OCI-LY1 (cell line): ENCODE results near the gene LYVE1.

Experiments used
- H2AFZ ChIP-seq: fragments of 200-600 bp; sonication (generic), shearing (Covaris generic); 2 replicates; pipeline ENCODE4 v1.6.0; 2014; ENCODE audit warnings: antibody characterized with exemption, mild to moderate bottlenecking, low read length
- H3F3A ChIP-seq: fragments of 200-600 bp; sonication (generic), shearing (Covaris generic); 2 replicates; pipeline ENCODE4 v1.6.0; 2014; ENCODE audit warnings: mild to moderate bottlenecking, antibody characterized with exemption, low read length, moderate library complexity; ENCODE audit not compliant: insufficient read depth
- H3K27ac ChIP-seq: fragments of 200-600 bp; sonication (generic); 2 replicates; pipeline ENCODE4 v1.5.1; 2014; ENCODE audit warnings: low read length, mixed run types, mild to moderate bottlenecking, low read depth; ENCODE audit not compliant: poor library complexity, severe bottlenecking
- H3K27me3 ChIP-seq: fragments of 200-600 bp; sonication (generic); 2 replicates; pipeline ENCODE4 v1.6.0; 2014; ENCODE audit warnings: antibody characterized with exemption, mild to moderate bottlenecking, low read length, moderate library complexity; ENCODE audit not compliant: insufficient read depth
- H3K36me3 ChIP-seq: fragments of 200-600 bp; sonication (generic); 2 replicates; pipeline ENCODE4 v1.6.1; 2014; ENCODE audit warnings: mild to moderate bottlenecking, antibody characterized with exemption, low read length, moderate library complexity, mixed read lengths; ENCODE audit not compliant: insufficient read depth
- H3K4me1 ChIP-seq: fragments of 200-600 bp; sonication (generic); 2 replicates; pipeline ENCODE4 v1.5.1; 2014; ENCODE audit warnings: mild to moderate bottlenecking, low read length, moderate library complexity; ENCODE audit not compliant: insufficient read depth, severe bottlenecking
- H3K4me2 ChIP-seq: fragments of 200-600 bp; sonication (generic), shearing (Covaris generic); 2 replicates; pipeline ENCODE4 v1.6.1; 2014; ENCODE audit warnings: low read length
- H3K4me3 ChIP-seq: fragments of 200-600 bp; sonication (generic); 2 replicates; pipeline ENCODE4 v1.5.1; 2014; ENCODE audit warnings: low read length, low read depth, mild to moderate bottlenecking, mixed read lengths; ENCODE audit not compliant: poor library complexity, severe bottlenecking
- H3K79me2 ChIP-seq: fragments of 200-600 bp; shearing (Covaris generic); 2 replicates; pipeline ENCODE4 v1.6.1; 2016; ENCODE audit warnings: mixed run types, low read length, mixed read lengths; ENCODE audit not compliant: insufficient read depth
- H3K9ac ChIP-seq: fragments of 200-600 bp; sonication (generic), shearing (Covaris generic); 2 replicates; pipeline ENCODE4 v1.6.1; 2014; ENCODE audit warnings: mild to moderate bottlenecking, low read length, mixed read lengths
- H3K9me2 ChIP-seq: fragments of 200-600 bp; sonication (generic), shearing (Covaris generic); 2 replicates; pipeline ENCODE4 v1.6.1; 2014; ENCODE audit warnings: low read depth, mild to moderate bottlenecking, low read length, mixed read lengths
- H3K9me3 ChIP-seq: fragments of 200-600 bp; shearing (Covaris generic); 2 replicates; pipeline ENCODE4 v1.6.1; 2014; ENCODE audit warnings: low read length, mixed read lengths
- H4K20me1 ChIP-seq: fragments of 200-600 bp; sonication (generic), shearing (Covaris generic); 2 replicates; pipeline ENCODE4 v1.6.0; 2016; ENCODE audit warnings: mild to moderate bottlenecking, low read length; ENCODE audit not compliant: insufficient read depth
- CTCF ChIP-seq: fragments of 200-600 bp; sonication (generic), shearing (Covaris generic); IDR thresholded peaks from 2 replicates; pipeline ENCODE4 v1.5.1; 2017; ENCODE audit warnings: mild to moderate bottlenecking, antibody characterized with exemption, low read length, moderate library complexity, mixed read lengths
- EZH2 ChIP-seq: fragments of 200-600 bp; sonication (generic), shearing (Covaris generic); IDR thresholded peaks from 2 replicates; pipeline ENCODE4 v1.8.0; 2017; ENCODE audit warnings: borderline replicate concordance, mixed run types, mild to moderate bottlenecking, antibody characterized with exemption, low read length, moderate library complexity, mixed read lengths

LYVE1 gene

GRCh38 chr11:10602366-10602765 is 33.9 kb upstream of the LYVE1 start:
- H3K36me3 ChIP-seq = no peaks in the 10 kb centered on the region
- H3K27ac ChIP-seq = no peak overlapping the region
- TF ChIP-seq CTCF = no peak
- TF ChIP-seq EZH2 = no peak
- H3K9me3 ChIP-seq = no peaks in the 10 kb centered on the region
- H3K4me3 ChIP-seq = no peak overlapping the region
- H3K27me3 ChIP-seq = no peaks in the 10 kb centered on the region
- H4K20me1 ChIP-seq = no peaks in the 10 kb centered on the region
- H2AFZ ChIP-seq = no peak overlapping the region
- peaks cover 25% of the 10 kb centered on the region for H3K4me1 ChIP-seq
- H3K9ac ChIP-seq = no peak overlapping the region
- H3K4me2 ChIP-seq = no peak overlapping the region
- no peaks in the 10 kb centered on the region for H3K9me2 ChIP-seq
- H3K79me2 ChIP-seq = no peaks in the 10 kb centered on the region
- H3F3A ChIP-seq = no peaks in the 10 kb centered on the region

- no peaks in the 10 kb centered on the region for H3K36me3 ChIP-seq
- H3K4me2 ChIP-seq = no peak overlapping the region
- no peaks in the 10 kb centered on the region for H4K20me1 ChIP-seq
- H3K27ac ChIP-seq = no peak overlapping the region
- peaks cover 19% of the 10 kb centered on the region for H3K4me1 ChIP-seq
- H3K9ac ChIP-seq = no peak overlapping the region
- no peaks in the 10 kb centered on the region for H3F3A ChIP-seq
- H3K27me3 ChIP-seq = no peaks in the 10 kb centered on the region
- no peaks in the 10 kb centered on the region for H3K9me3 ChIP-seq
- H3K9me2 ChIP-seq = no peaks in the 10 kb centered on the region
- H3K79me2 ChIP-seq = no peaks in the 10 kb centered on the region
- TF ChIP-seq CTCF = no peak
- TF ChIP-seq EZH2 = no peak
- no peak overlapping the region for H3K4me3 ChIP-seq
- H2AFZ ChIP-seq = no peak overlapping the region
Observed at GRCh38 chr11:10601837-10602236, 33.4 kb upstream of the LYVE1 start.

- Histone ChIP-seq H3K9ac (no peak overlapping the region), H3F3A (no peaks in the 10 kb centered on the region), H3K4me3 (no peak overlapping the region), H3K9me3 (no peaks in the 10 kb centered on the region), H4K20me1 (no peaks in the 10 kb centered on the region), H3K36me3 (no peaks in the 10 kb centered on the region), H3K4me2 (no peak overlapping the region), H3K27ac (no peak overlapping the region), H3K9me2 (no peaks in the 10 kb centered on the region), H3K4me1 (peaks cover 8% of the 10 kb centered on the region), H3K79me2 (no peaks in the 10 kb centered on the region), H3K27me3 (no peaks in the 10 kb centered on the region), H2AFZ (no peak overlapping the region)
- TF ChIP-seq EZH2 (no peak), CTCF (no peak)
Observed at GRCh38 chr11:10600570-10601248, 32.2 kb upstream of the LYVE1 start.
